Measurements from ENCODE around the gene TMPRSS9. TPM values are rescaled to one million over a fixed set of nuclear protein-coding genes. Genes with fewer than 3 reads are reported as not detected.

The TMPRSS9 gene
- total RNA-seq, 1 experiment from 2014 or later: not detected

GRCh38 chr19:2333027-2333806 is 26.8 kb upstream of the TMPRSS9 start:
- Mint-ChIP-seq H3K9me3 (ENCODE audit: low read depth, unreplicated experiment) (no peaks in the 10 kb centered on the region), H3K4me1 (ENCODE audit: low read depth, unreplicated experiment) (peaks cover 26% of the 10 kb centered on the region), H3K4me3 (ENCODE audit: low read depth, unreplicated experiment) (no peak overlapping the region), H3K36me3 (ENCODE audit: insufficient read depth, unreplicated experiment) (peaks cover 31% of the 10 kb centered on the region), H3K27ac (ENCODE audit: unreplicated experiment) (no peak overlapping the region), H3K27me3 (ENCODE audit: unreplicated experiment) (no peaks in the 10 kb centered on the region)
- CTCF ChIA-PET: no interaction called here
- intact Hi-C loops (cut with micrococcal nuclease; ENCODE audit: unreplicated experiment): no loop called here
- no peak for DNase-seq
- BruUV-seq (replicated peaks): no TSS peak
- TF ChIP-seq CTCF (IDR thresholded peaks at IDR 0.05; ENCODE audit: unreplicated experiment): no peak

GRCh38 chr19:2333807-2334211 is 26.3 kb upstream of the TMPRSS9 start:
- Mint-ChIP-seq H3K4me3 (ENCODE audit: low read depth, unreplicated experiment) (no peak overlapping the region), H3K36me3 (ENCODE audit: insufficient read depth, unreplicated experiment) (peaks cover 25% of the 10 kb centered on the region), H3K27ac (ENCODE audit: unreplicated experiment) (no peak overlapping the region), H3K4me1 (ENCODE audit: low read depth, unreplicated experiment) (peaks cover 26% of the 10 kb centered on the region), H3K27me3 (ENCODE audit: unreplicated experiment) (no peaks in the 10 kb centered on the region), H3K9me3 (ENCODE audit: low read depth, unreplicated experiment) (no peaks in the 10 kb centered on the region)
- TF ChIP-seq CTCF (IDR thresholded peaks at IDR 0.05; ENCODE audit: unreplicated experiment): no peak
- DNase-seq: no peak
- CTCF ChIA-PET: no interaction called here
- intact Hi-C loops (cut with micrococcal nuclease; ENCODE audit: unreplicated experiment): no loop called here
- BruUV-seq (replicated peaks): no TSS peak

GRCh38 chr19:2334426-2334825 is 25.6 kb upstream of the TMPRSS9 start:
- no peak for DNase-seq
- intact Hi-C loops (cut with micrococcal nuclease; ENCODE audit: unreplicated experiment): no loop called here
- TF ChIP-seq CTCF (IDR thresholded peaks at IDR 0.05; ENCODE audit: unreplicated experiment): no peak
- H3K27ac Mint-ChIP-seq (ENCODE audit: unreplicated experiment): no peak overlapping the region
- BruUV-seq (replicated peaks): no TSS peak
- H3K4me3 Mint-ChIP-seq (ENCODE audit: low read depth, unreplicated experiment): no peak overlapping the region
- peaks cover 19% of the 10 kb centered on the region for H3K36me3 Mint-ChIP-seq (ENCODE audit: insufficient read depth, unreplicated experiment)
- no peaks in the 10 kb centered on the region for H3K27me3 Mint-ChIP-seq (ENCODE audit: unreplicated experiment)
- CTCF ChIA-PET: no interaction called here
- H3K9me3 Mint-ChIP-seq (ENCODE audit: low read depth, unreplicated experiment): no peaks in the 10 kb centered on the region
- H3K4me1 Mint-ChIP-seq (ENCODE audit: low read depth, unreplicated experiment): peaks cover 22% of the 10 kb centered on the region

GRCh38 chr19:2334986-2335846 is 24.8 kb upstream of the TMPRSS9 start:
- H3K4me3 Mint-ChIP-seq (ENCODE audit: low read depth, unreplicated experiment): no peak overlapping the region
- H3K27ac Mint-ChIP-seq (ENCODE audit: unreplicated experiment): no peak overlapping the region
- no peak for TF ChIP-seq CTCF (IDR thresholded peaks at IDR 0.05; ENCODE audit: unreplicated experiment)
- H3K27me3 Mint-ChIP-seq (ENCODE audit: unreplicated experiment): no peaks in the 10 kb centered on the region
- H3K36me3 Mint-ChIP-seq (ENCODE audit: insufficient read depth, unreplicated experiment): peaks cover 12% of the 10 kb centered on the region
- peaks cover 14% of the 10 kb centered on the region for H3K4me1 Mint-ChIP-seq (ENCODE audit: low read depth, unreplicated experiment)
- no TSS peak for BruUV-seq (replicated peaks)
- no peak for DNase-seq
- no peaks in the 10 kb centered on the region for H3K9me3 Mint-ChIP-seq (ENCODE audit: low read depth, unreplicated experiment)
- CTCF ChIA-PET: no interaction called here
- intact Hi-C loops (cut with micrococcal nuclease; ENCODE audit: unreplicated experiment): no loop called here
